NCI-H460 (cell line): ENCODE results near the gene CABLES1. TPM values are rescaled to one million over a fixed set of nuclear protein-coding genes. Genes with fewer than 3 reads are reported as not detected.

Experiments
- DNase-seq: peaks from one replicate; pipeline ENCODE4 v3.0.0-alpha.2; 2016; ENCODE audit warnings: low read depth; ENCODE audit errors: extremely low read depth
- total RNA-seq: library from RNA; depleted of rRNA; stranded (reverse); fragments of >200 nt; shearing (Covaris generic); gene quantifications from 2 replicates; pipeline ENCODE4 v1.2.3, GENCODE V29; 2014

CABLES1 gene
- total RNA-seq, 1 experiment from 2014 or later, result 3.2 TPM

GRCh38 chr18:23189768-23190661 lies 54.7 kb downstream of the CABLES1 start:
- DNase-seq, result no peak

DNA sequence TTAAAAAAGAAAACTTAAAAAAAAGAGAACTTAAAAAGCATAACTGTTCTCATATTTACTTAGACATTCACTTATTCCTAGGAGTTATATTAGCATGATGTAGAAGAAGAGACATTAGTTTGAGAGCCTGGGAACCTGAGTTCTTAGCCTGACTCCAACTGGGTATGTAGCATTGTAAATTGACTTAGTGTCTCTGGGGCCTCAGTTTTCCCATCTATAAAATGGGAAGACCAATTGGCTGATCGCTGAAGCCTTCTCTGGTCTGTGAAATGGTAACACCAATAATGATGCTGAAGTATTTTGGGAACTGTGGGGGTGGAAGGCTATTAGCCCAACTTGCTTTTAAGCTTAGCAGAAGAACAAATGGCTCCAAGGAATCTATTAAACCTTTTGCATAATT lies 55.9 kb downstream of the CABLES1 start:
- DNase-seq, result no peak

DNA sequence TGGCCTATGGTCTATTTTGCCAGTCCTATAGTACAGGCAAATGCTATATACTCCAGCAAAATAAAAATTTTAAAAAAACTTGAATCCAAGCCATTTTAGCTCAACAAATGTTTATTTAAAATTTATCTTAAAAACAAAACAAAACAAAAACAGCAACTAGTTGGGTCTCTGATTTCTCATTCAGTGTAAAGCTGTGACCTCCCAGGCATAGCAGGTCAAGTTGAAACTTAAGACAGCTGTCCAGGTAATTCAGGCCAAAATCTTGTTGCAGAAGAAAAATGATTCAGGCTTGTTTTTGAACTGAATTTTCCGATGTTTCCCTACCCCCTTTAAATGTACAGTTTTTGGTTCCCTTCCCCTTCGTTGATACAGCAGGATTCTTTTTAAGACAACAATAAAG lies 58.5 kb downstream of the CABLES1 start:
- DNase-seq, result no peak

DNA sequence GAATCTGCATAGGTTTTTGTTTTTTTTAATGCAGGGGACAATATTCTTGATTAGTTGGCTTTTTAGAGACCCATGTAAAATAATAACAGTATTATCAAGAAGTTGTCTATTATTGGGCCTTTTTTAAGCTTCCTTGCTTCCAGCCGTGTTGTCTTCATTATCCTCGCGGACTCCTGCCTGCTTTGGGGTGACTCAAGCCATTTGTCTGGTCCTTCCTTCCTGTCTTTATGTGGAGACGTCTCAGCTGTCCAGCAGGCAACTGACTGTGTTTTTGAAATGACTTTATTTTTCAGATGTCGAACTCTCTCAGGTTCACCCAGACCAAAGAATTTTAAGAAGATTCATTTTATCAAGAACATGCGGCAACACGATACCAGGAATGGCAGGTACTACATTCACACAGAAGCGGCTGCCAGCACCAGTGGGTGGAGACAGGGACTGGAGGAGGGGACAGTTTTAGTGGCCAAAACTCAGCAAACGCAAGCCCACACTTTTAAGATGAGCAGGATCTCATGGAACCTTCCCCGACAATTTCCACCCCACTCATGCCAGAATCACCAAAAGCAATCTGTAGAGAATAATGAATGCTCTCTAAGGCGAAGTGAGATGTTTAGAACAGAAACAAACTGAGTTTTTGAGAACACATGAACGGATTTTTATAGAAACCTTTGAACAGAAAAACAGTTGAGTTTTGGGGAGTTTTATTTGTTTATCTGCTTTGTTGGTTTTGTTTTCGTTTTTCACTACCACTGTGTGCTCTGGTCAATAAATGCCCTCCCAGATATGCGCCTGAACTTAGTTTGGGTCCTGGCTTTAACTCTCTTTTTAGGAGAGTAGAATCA lies 59.1 kb downstream of the CABLES1 start:
- no peak for DNase-seq

- no peak for DNase-seq
Observed at GRCh38 chr18:23194997-23195957, 60.0 kb downstream of the CABLES1 start.

- no peak for DNase-seq
Observed at GRCh38 chr18:23196119-23197007, 61.1 kb downstream of the CABLES1 start.

DNA sequence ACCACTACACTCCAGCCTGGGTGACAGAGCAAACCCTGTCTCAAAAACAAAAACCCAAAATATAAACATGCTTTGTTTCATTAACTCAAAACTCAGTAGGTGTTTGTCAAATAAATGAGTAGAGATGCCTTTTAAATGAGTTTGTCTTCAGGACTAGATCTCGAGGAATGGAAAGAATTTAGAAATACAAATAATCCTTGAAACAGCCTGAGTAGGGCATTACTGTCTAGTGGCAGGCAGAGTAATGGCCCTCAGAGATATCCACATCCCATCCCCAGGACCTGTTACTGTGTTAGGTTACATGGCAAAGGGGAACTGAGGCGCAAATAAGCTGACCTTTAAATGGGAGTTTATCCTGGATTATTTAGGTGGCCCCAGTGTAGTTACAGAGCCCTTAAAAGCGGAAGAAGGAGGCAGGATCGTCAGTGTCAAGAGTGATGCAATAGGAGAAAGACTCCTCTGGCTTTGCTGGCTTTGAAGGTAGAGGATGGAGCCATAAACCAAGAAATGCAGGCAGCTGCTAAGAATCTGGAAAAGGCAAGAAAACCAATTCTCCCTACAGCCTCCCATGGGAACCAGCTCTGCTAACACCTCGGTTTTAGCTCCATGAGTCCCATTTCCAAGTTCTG lies 63.0 kb downstream of the CABLES1 start:
- DNase-seq, result no peak

DNA sequence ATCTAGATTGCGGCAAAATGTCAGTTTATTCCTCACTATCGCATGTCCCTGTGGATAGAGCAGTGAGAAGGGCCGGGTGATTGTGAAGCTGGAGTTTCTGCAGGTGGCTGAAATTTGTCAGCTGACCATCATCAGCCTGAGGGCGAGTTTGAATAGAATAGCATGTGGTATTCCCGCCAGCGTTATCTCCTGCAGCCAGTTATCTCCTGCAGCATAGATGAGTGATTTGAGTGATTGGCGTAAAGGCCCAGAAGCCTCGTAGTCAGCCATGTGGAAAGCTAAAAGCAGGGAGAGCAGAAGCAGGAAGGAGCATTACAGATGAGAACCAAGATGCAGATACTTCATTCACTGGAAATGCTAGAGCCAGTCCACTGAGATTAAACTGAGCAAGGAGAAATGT lies 65.5 kb downstream of the CABLES1 start:
- DNase-seq, result no peak

DNA sequence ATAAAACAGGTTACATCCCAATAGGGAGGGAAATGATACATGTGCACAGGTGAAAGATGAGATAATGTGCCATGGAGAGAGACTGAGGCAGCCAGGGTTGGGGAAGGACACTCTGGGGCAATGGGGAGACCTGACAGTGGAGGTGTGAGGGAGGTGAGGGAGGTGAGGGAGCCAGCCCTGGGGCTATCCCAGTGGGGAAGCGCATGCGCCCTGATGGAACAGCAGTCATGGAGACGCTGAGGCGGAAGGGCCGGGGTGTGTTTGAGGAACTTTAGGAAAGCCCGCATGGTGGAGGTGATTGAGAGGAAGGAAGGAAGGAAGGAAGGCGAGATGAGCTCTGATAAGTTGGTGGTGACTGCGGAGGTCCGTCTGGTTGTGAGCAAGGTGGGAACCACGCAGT lies 66.5 kb downstream of the CABLES1 start:
- no peak for DNase-seq

DNA sequence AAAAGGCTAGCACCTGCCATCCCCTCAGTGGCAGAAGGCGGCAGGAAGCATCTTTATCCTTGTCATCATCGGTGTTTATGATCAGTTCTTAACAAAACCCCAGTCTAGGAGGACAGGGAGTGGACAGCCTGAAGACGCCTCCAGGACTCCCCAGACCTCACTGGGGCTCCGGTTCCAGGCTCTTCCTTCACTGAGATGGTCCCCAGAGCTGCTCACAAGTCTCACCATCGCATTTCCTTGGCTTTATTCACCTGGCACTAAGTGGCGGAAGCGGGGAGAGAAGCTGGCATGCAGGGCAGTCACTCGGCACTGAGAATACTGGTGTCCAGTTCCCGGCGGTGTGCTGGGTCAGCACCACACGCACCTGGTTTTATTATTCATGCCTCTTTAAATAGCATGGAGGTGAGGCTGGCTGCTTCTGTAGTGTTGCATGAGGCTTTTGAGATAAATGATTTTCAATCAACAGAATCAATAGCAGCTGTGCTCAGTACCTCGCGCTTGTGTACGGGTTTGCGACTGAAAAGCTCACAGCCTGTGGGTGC lies 68.7 kb downstream of the CABLES1 start:
- DNase-seq, result no peak

DNA sequence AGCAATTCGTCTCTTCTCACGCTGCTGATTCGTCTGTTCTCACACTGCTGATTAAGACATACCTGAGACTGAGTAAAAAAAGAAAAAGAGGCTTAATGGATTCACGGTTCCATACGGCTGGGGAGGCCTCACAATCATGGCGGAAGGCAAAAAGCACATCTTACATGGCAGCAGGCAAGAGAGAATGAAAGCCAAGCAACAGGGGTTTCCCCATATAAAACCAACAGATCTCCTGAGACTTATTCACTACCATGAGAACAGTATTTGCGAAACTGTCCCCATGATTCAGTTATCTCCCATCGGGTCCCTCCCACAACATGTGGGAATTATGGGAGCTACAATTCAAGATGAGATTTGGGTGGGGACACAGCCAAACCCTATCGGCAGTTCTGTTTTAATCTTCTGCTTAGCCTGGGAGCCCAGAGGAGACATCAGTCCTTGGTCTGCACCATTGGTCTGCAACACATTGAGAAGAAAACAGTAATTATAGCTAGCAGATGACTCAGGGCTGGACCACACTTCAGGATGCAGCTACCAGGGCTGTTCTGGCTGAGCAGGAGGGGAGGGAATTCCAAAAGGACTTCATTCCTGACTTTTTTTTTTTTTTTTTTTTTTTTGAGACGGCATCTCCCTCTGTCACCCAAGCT lies 69.4 kb downstream of the CABLES1 start:
- no peak for DNase-seq

DNA sequence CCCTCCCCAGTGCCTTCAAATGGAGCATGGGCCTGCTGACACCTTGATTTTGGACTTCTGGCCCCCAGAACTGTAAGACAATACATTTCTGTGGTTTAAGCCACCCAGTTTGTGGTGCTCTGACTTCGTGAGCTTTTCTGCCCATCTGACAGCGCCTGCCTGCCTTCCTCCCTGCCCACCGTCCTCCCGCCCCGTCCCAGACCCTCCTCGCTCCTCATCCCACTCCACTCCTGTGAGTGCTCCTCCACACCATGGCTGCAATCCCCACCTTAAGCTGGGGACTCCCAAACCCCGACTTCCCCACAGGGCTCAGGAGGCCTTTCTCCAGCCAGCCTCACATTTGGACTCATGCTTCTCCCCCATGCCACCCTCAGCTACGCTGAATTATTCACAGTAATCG lies 70.7 kb downstream of the CABLES1 start:
- no peak for DNase-seq

DNA sequence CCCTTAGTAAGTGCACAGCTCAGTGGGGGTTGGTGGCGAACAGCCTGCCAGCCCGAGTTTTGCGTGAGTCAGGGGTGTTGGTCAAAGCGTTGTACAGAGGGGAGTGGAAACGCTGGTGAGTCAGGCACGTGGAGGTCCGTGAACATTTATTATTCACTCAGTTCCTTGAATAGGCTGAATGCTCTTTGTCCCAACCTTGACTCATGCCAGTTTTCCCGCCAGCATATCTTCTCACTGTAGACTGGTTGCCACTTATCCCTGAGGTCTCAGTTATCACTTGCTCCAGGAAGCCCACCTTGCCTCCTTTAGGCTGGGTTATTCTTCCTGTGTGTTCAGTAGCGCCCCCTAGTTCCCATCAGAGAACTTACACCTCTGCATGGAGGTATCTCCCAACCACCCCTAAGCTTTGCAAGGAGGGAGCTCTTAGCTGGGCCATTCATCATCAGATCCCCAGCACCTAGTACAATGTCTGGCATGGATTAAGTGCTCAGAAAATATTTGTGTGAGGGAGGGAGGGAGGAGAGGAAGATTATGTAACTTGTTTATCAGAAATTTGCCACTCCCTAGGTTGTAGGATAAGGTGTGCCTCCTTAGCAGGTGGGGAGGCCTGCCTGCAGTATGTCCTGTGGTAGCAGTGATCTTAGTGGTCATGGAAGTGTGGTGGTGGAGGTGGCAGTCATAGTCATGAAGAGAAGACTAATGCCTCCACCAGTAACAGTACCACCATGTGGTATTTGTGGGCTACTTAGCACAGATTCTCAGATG lies 72.1 kb downstream of the CABLES1 start:
- no peak for DNase-seq

GRCh38 chr18:23207994-23208393 lies 72.7 kb downstream of the CABLES1 start:
- DNase-seq, result no peak

GRCh38 chr18:23208600-23208999 lies 73.3 kb downstream of the CABLES1 start:
- DNase-seq, result no peak

GRCh38 chr18:23209031-23209430 lies 73.7 kb downstream of the CABLES1 start:
- DNase-seq, result no peak

DNA sequence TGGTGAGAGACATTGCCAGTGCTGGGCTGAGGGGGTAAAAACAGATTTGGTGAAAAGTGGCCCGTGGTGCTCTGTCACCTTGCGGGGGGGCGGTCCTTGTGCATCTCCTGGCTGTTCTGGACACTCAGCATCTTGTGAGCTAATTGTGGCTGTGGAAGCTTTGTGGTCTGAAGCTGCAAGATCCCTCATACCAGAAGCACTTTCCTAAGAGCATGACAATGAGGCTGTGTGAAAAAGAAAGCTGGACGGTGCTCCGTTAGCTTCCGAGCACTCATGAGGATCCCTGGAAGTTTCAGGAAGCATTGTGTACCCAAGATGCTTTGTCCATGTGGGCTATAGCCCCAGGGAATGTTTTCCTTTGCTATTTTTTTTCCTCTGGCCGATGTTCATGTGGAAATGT lies 74.5 kb downstream of the CABLES1 start:
- no peak for DNase-seq

DNA sequence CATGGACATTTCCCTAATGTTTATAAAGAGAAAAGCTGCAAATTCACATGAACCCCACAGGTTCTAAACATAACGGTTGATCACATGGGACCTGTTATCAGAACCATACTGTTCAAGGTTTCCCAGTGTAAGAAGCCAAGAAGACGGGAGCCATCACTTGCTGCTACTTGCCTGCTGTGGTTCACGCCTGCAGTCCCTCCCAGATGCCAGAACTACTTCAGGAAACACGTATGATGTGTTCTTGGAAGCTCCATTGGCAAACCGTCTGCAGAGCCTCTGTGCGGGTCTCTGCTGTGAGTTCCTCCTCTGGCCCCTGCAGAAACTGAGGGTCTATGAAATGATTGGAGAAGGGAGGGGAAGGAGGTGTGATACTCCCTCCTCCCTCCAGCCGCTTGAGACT lies 75.2 kb downstream of the CABLES1 start:
- DNase-seq, result no peak
